GM12891 (cell line): ENCODE data around the gene IRX4.

Source experiments
- POLR2A ChIP-seq: IDR thresholded peaks from 2 replicates; pipeline ENCODE4 v1.6.1; 2011; ENCODE audit warnings: low read depth, low read length, control low read depth
- POLR2AphosphoS5 ChIP-seq: IDR thresholded peaks from 2 replicates; pipeline ENCODE4 v1.6.1; 2011; ENCODE audit warnings: low read depth, low read length, control low read depth
- TAF1 ChIP-seq: IDR thresholded peaks from 2 replicates; pipeline ENCODE4 v1.6.1; 2011; ENCODE audit warnings: low read depth, low read length, control low read depth

DNA sequence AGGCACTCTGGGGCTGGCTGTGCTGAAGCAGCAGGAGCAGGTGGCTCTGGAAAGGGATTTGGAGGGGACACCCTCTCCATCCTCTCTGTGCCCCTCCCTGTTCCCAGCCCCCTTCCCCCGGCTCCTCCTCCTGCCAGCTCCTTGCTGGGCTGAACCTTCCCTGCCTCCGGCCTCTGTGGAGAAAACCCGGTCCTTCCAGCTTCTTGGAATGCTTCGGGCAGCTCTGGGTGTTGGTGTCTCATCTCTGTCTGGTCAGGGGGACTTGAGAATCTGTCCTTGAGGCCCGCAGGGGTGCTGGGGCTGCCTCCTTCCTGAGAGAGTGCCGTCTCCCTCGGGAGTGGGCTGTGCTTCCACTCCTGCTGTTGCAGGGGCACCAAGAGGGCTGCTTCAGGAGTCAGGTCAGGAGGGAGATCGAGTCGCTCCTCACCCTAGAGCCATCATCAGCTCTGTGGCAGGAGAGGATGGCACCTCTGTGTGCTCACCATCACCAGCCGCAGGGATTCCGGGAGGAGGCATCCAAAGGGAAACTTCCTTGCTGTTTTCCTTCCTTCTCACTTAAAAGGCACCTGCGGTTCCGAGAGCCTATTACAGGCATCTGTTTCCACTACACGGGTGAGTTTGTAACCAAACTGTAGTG is 50.9 kb downstream of the IRX4 start:
- no peak for TF ChIP-seq POLR2A
- TF ChIP-seq POLR2AphosphoS5, result no peak
- TF ChIP-seq TAF1, result no peak
